GM21367 (cell line): Measurements from ENCODE around the gene LCNL1.
"Not testable (repeated sequence)": the region's sequence is repeated elsewhere in the genome, so short reads cannot be mapped to it uniquely, and the experiment has no call there.

ENCODE experiments used
- ATAC-seq: cut with Tn5 transposase; IDR thresholded peaks from one replicate; pipeline ENCODE4 v1.9.1; 2021; ENCODE audit not compliant: unreplicated experiment

The LCNL1 gene

GRCh38 chr9:136991993-136992818, 9.4 kb downstream of the LCNL1 start, which contains the start of gene PAXX:
Gene PAXX (plus strand): TSS chr9:136992422. CDS start chr9:136992444, 22 bp downstream.
- peak; percentile 66 for ATAC-seq

- no peak for ATAC-seq
These were observed 10.1 kb downstream of the LCNL1 start for GRCh38 chr9:136992819-136993369.

DNA sequence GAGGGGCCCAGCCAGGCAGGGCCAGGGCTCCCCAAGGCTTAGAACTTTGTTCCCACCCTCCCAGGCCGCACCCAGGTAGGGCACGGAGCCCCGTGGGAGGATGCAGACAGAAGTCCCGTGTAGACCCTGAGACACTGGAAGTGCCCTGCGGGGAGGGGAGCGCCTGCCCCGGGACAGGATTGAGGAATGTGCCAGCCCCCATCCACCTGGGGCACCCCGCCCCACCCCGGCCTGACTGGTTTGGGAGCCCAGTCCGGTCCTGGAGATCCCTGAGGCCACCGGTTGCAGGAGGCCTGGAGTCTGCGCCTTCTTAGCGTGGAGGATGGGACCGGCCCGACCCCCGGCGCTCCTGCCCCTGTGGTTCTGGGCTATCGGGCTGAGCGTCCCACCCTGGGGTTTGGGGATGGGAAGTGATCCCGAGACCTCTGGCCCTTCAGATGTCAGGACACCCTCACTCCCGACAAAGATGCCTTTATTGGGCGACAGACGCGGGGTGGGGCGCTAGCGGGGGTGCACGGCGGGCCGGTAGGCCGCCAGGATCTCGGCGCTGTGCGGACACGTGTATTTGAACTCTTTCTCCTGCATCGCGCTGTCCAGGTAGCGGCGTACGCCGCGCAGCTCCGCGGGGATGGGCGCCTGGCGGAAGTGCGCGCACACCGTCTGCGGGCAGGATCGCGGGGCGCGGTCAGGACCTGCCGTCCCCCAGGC, 11.5 kb downstream of the LCNL1 start:
- ATAC-seq: no peak

GRCh38 chr9:136994888-136995230, 12.1 kb downstream of the LCNL1 start:
- ATAC-seq: no peak

GRCh38 chr9:136995362-136995761, 12.6 kb downstream of the LCNL1 start:
- no peak for ATAC-seq

DNA sequence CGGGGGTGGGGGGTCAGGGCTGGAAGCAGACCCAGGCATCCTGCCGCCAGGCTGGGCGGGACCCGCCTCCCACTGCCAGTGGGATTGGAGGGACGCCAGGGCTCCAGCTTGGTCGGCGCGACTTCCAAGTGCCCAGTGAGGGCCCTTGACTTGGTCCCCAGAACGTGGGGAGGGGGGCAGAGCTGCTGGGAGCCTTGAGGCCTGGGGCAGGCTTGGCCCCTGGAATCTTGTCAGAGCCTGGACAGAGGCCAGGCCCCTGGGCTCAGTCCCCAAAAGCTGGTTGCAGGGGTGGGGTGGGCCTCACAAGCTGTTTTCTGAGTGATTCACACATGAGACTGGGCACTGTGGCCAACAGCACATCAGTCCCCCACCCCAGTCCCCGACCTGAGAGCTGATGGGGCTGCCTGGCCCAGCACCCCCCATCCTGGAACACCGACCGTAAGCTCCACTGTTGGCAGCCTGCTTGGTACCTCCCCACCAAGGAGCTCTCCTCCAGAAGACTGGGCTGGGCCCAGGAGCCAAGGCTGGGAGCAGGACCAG, 13.0 kb downstream of the LCNL1 start:
- no peak for ATAC-seq

- ATAC-seq: no peak
These were observed 13.8 kb downstream of the LCNL1 start, which contains the start of gene CLIC3 for GRCh38 chr9:136996361-136997292. Gene CLIC3 (minus strand): TSS chr9:136996568. CDS start chr9:136996543, 25 bp downstream.

- no peak for ATAC-seq
These were observed 14.6 kb downstream of the LCNL1 start for GRCh38 chr9:136997371-136997770.

GRCh38 chr9:136997830-136998234, 15.0 kb downstream of the LCNL1 start:
- no peak for ATAC-seq

- ATAC-seq: peak; percentile 57
These were observed 17.6 kb downstream of the LCNL1 start for GRCh38 chr9:137000177-137000930.

- no peak for ATAC-seq
These were observed 19.3 kb downstream of the LCNL1 start for GRCh38 chr9:137001857-137002645.

- ATAC-seq: no peak
These were observed 19.9 kb downstream of the LCNL1 start for GRCh38 chr9:137002646-137003041.

DNA sequence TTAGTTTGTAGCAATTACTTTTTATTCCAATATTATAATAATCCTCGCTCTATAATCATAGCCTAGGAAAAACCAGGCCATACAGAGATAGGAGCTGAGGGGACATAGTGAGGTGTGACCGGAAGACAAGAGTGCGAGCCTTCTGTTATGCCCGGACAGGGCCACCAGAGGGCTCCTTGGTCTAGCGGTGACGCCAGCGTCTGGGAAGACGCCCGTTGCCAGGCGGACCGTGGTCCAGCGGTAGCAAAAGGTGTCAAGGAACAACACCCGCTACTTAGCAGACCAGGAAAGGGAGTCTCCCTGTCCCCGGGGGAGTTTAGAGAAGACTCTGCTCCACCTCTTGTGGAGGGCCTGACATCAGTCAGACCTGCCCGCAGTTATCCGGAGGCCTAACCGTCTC, 21.5 kb downstream of the LCNL1 start:
- not testable (repeated sequence) for ATAC-seq

DNA sequence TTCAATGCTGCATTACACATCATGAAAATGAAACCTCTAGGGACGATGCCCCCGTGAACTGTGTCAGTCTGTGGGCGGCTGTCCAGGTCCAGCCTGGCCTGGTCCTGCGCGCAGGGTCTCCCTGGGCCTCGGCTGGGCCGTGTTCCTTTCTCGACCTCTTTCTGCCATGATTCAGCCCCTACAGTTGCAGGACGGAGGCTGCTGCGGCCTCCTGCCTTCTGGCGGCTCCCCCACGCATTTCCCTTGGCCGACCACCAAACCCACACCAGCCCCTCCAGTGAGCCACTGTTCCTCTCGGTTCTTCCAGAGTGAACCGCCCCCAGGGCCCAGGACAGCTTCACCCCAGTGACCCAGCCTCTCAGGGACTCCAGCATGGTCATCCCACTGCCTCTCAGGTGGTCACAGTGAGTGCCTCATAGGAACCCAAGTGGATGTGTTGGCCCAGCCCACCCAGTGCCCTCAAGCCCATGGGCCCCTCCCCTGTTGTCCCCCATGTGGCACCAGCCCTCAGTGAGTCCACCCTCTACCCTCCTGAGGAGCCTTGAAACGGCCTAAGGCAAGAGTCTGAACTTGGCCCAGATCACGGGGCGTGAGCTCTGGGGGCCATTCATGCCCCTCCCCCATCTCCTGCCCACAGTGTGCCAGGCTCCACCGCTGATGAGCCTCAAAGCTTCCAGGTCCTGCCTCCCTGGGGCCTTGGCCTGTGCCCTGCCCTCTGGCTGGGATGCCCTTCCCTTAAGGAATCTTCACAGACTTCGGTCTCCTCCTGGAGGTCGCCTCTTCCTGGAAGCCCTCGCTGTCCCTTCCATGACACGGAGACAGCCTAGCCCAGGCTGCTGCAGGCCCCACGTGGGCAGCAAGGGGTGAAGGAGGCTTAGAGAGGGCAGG, 23.6 kb downstream of the LCNL1 start:
- ATAC-seq: no peak

- ATAC-seq: no peak
These were observed 24.5 kb downstream of the LCNL1 start for GRCh38 chr9:137007108-137007815.

- ATAC-seq: no peak
These were observed 25.1 kb downstream of the LCNL1 start for GRCh38 chr9:137007816-137008270.

DNA sequence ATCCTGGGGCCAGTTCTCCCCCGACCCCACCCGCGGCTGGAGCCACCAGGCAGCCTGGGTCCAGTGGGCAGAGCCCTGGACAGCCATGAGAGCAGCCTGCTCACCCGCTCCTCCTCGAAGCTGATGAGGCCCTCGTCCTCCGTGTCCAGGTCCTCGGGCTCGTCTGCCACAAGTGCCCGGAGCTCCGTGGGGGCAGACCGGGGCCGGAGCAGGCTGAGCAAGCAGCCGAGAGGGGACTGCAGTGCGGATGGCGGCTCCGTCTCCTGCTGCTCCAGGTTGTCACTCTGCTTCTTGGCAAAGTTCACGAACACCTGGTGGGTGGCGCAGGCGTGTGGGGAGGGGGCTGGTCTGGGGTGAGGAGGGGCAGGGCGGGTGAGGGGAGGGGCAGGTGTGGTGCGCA, 25.5 kb downstream of the LCNL1 start:
- no peak for ATAC-seq
